ENCODE results near the gene PFDN1.

GRCh38 chr5:140262839-140263238, 40.1 kb downstream of the PFDN1 start:
- TF ChIP-seq CTCF (IDR thresholded peaks at IDR 0.05), result no peak
- no peak for TF ChIP-seq POLR2A (IDR thresholded peaks at IDR 0.05)
